ENCODE results near the gene CCDC183. TPM values are rescaled to one million over a fixed set of nuclear protein-coding genes. Genes with fewer than 3 reads are reported as not detected.
A peak's percentile ranks its signal among the peaks of the same experiment; 100 is the strongest.
"Not testable (repeated sequence)": the region's sequence is repeated elsewhere in the genome, so short reads cannot be mapped to it uniquely, and the experiment has no call there.

The CCDC183 gene
- total RNA-seq, 1 experiment from 2014 or later = 4.2 TPM

GRCh38 chr9:136840877-136841645, 44.9 kb downstream of the CCDC183 start:
- POLR2A ChIA-PET = interaction anchor here (0.6 to 0.9 kb wide), 2 partner anchors 41 to 51 kb away, joined by 4 to 5 read pairs; no protein-coding TSS in a partner anchor
- Histone ChIP-seq H3K27me3 (replicated peaks; ENCODE audit: control insufficient read depth, insufficient read depth, low read length) (no peaks in the 10 kb centered on the region), H3K4me3 (ENCODE audit: low read depth, low read length) (no peak overlapping the region), H3K4me1 (peaks cover 25% of the 10 kb centered on the region), H3K36me3 (ENCODE audit: control insufficient read depth, insufficient read depth, low read length) (no peaks in the 10 kb centered on the region; the same call in 1 of the 2 replicates), H3K9me3 (no peaks in the 10 kb centered on the region)
- Mint-ChIP-seq H3K27me3 (ENCODE audit: insufficient read depth, unreplicated experiment) (no peaks in the 10 kb centered on the region), H3K9me3 (ENCODE audit: unreplicated experiment) (no peaks in the 10 kb centered on the region), H3K27ac (ENCODE audit: unreplicated experiment) (peak overlapping the region; percentile 42), H3K4me1 (ENCODE audit: low read depth, unreplicated experiment) (peaks cover 8% of the 10 kb centered on the region), H3K36me3 (ENCODE audit: insufficient read depth, unreplicated experiment) (peaks cover 74% of the 10 kb centered on the region), H3K4me3 (ENCODE audit: unreplicated experiment) (no peak overlapping the region)
- intact Hi-C loops (cut with micrococcal nuclease; ENCODE audit: unreplicated experiment) = loop anchor here (10.0 kb wide), 1 partner anchor 104 kb away; the partner anchor contains the start of genes C8G and FBXW5
- no TSS peak for BruUV-seq (replicated peaks)
- CTCF ChIA-PET = interaction anchor here (0.6 to 1.6 kb wide), 3 partner anchors 12 to 335 kb away, joined by 5 to 7 read pairs (median 5); no protein-coding TSS in a partner anchor
- TF ChIP-seq CTCF (IDR thresholded peaks at IDR 0.05; ENCODE audit: insufficient read depth in 1 of 2, low read depth in 1 of 2, low read length in 1 of 2, severe bottlenecking in 1 of 2, unreplicated experiment in 1 of 2) = no peak
- DNase-seq = peak in 1 of 2 experiments; percentile 49

- not testable (repeated sequence) for H3K27me3 Mint-ChIP-seq (ENCODE audit: insufficient read depth, unreplicated experiment); H3K36me3 ChIP-seq (ENCODE audit: control insufficient read depth, insufficient read depth, low read length); H3K4me3 ChIP-seq (ENCODE audit: low read depth, low read length); H3K27me3 ChIP-seq (replicated peaks; ENCODE audit: control insufficient read depth, insufficient read depth, low read length); BruUV-seq (replicated peaks); DNase-seq; H3K4me1 Mint-ChIP-seq (ENCODE audit: low read depth, unreplicated experiment); H3K9me3 Mint-ChIP-seq (ENCODE audit: unreplicated experiment); H3K9me3 ChIP-seq
- peaks cover 25% of the 10 kb centered on the region for H3K4me1 ChIP-seq
- intact Hi-C loops (cut with micrococcal nuclease; ENCODE audit: unreplicated experiment) = loop anchor here (2.0 to 10.0 kb wide), 3 partner anchors 55 to 193 kb away; partner anchors contain the start of genes C8G and FBXW5
- ChIA-PET CTCF (interaction anchor here (0.6 to 1.6 kb wide), 15 partner anchors 13 to 229 kb away, joined by 3 to 15 read pairs (median 4); partner anchors contain the start of genes RABL6 and SAPCD2), POLR2A (interaction anchor here (0.6 kb wide), 1 partner anchor 129 kb away, joined by 16 read pairs; the partner anchor contains the start of gene DIPK1B)
- peak overlapping the region; percentile 42 for H3K27ac Mint-ChIP-seq (ENCODE audit: unreplicated experiment)
- peaks cover 75% of the 10 kb centered on the region for H3K36me3 Mint-ChIP-seq (ENCODE audit: insufficient read depth, unreplicated experiment)
- H3K4me3 Mint-ChIP-seq (ENCODE audit: unreplicated experiment) = peak overlapping the region; percentile 65
Measured at GRCh38 chr9:136841646-136842379, 45.7 kb downstream of the CCDC183 start.

GRCh38 chr9:136842380-136842948, 46.3 kb downstream of the CCDC183 start, which contains the start of gene AJM1:
Gene AJM1, plus strand, starts transcription at chr9:136842478. Its CDS starts 1,937 bp downstream, at chr9:136844415.
- peaks cover 76% of the 10 kb centered on the region for H3K36me3 Mint-ChIP-seq (ENCODE audit: insufficient read depth, unreplicated experiment)
- peaks cover 25% of the 10 kb centered on the region for H3K4me1 ChIP-seq
- intact Hi-C loops (cut with micrococcal nuclease; ENCODE audit: unreplicated experiment) = loop anchor here (2.0 to 10.0 kb wide), 3 partner anchors 56 to 192 kb away; partner anchors contain the start of genes C8G and FBXW5
- not testable (repeated sequence) for H3K4me1 Mint-ChIP-seq (ENCODE audit: low read depth, unreplicated experiment); H3K36me3 ChIP-seq (ENCODE audit: control insufficient read depth, insufficient read depth, low read length); H3K9me3 ChIP-seq; BruUV-seq (replicated peaks); H3K9me3 Mint-ChIP-seq (ENCODE audit: unreplicated experiment); H3K27me3 ChIP-seq (replicated peaks; ENCODE audit: control insufficient read depth, insufficient read depth, low read length); H3K27me3 Mint-ChIP-seq (ENCODE audit: insufficient read depth, unreplicated experiment)
- peak; percentile 81 to 89 for DNase-seq
- H3K27ac Mint-ChIP-seq (ENCODE audit: unreplicated experiment) = peak within 1 kb of the TSS; percentile 50
- POLR2A ChIA-PET = interaction anchor here (0.6 kb wide), 1 partner anchor 130 kb away, joined by 16 read pairs; the partner anchor contains the start of gene DIPK1B
- CTCF ChIA-PET = interaction anchor here (0.6 to 1.6 kb wide), 19 partner anchors 13 to 244 kb away, joined by 3 to 15 read pairs (median 4); partner anchors contain the start of genes EDF1, RABL6 and SAPCD2
- peak within 1 kb of the TSS; percentile 70 for H3K4me3 Mint-ChIP-seq (ENCODE audit: unreplicated experiment)
- TF ChIP-seq CTCF (IDR thresholded peaks at IDR 0.05; ENCODE audit: insufficient read depth in 1 of 2, low read depth in 1 of 2, low read length in 1 of 2, severe bottlenecking in 1 of 2, unreplicated experiment in 1 of 2) = peak; percentile 88 to 92
- peak within 1 kb of the TSS; percentile 31 for H3K4me3 ChIP-seq (ENCODE audit: low read depth, low read length)

- intact Hi-C loops (cut with micrococcal nuclease; ENCODE audit: unreplicated experiment) = loop anchor here (2.0 to 10.0 kb wide), 3 partner anchors 56 to 192 kb away; partner anchors contain the start of genes C8G and FBXW5
- H3K4me3 ChIP-seq (ENCODE audit: low read depth, low read length); H3K9me3 Mint-ChIP-seq (ENCODE audit: unreplicated experiment); H3K36me3 ChIP-seq (ENCODE audit: control insufficient read depth, insufficient read depth, low read length); POLR2A ChIA-PET; H3K4me1 Mint-ChIP-seq (ENCODE audit: low read depth, unreplicated experiment); H3K27me3 Mint-ChIP-seq (ENCODE audit: insufficient read depth, unreplicated experiment); H3K9me3 ChIP-seq; H3K27me3 ChIP-seq (replicated peaks; ENCODE audit: control insufficient read depth, insufficient read depth, low read length); DNase-seq; BruUV-seq (replicated peaks): not testable (repeated sequence)
- H3K27ac Mint-ChIP-seq (ENCODE audit: unreplicated experiment) = peak overlapping the region; percentile 50
- H3K4me1 ChIP-seq = peaks cover 25% of the 10 kb centered on the region
- peaks cover 76% of the 10 kb centered on the region for H3K36me3 Mint-ChIP-seq (ENCODE audit: insufficient read depth, unreplicated experiment)
- H3K4me3 Mint-ChIP-seq (ENCODE audit: unreplicated experiment) = peak overlapping the region; percentile 70
- CTCF ChIA-PET = interaction anchor here (1.0 to 1.5 kb wide), 4 partner anchors 23 to 43 kb away, joined by 3 to 15 read pairs (median 4); partner anchors contain the start of gene EDF1
Measured at GRCh38 chr9:136843159-136843800, 47.1 kb downstream of the CCDC183 start.

Measured in Caco-2 (cell line).